SK-N-MC (cell line): ENCODE measurements around the gene PLA2G5.

Experiments
- EZH2 ChIP-seq: fragments of 200-600 bp; sonication (generic); IDR thresholded peaks from one replicate; pipeline ENCODE4 v1.6.1; 2017; ENCODE audit warnings: antibody characterized with exemption
- FOXP2 ChIP-seq: optimal IDR thresholded peaks from 2 replicates; pipeline ENCODE3; 2011; ENCODE audit warnings: mild to moderate bottlenecking, moderate library complexity; ENCODE audit not compliant: insufficient read depth; ENCODE audit errors: extremely low read length, control extremely low read depth
- POLR2AphosphoS5 ChIP-seq: IDR thresholded peaks from 2 replicates; pipeline ENCODE4 v1.6.1; 2012; ENCODE audit warnings: mild to moderate bottlenecking, low read depth, low read length, borderline replicate concordance

GRCh38 chr1:20028125-20028524, 41.9 kb upstream of the PLA2G5 start:
- no peak for TF ChIP-seq EZH2
- TF ChIP-seq FOXP2: no peak
- no peak for TF ChIP-seq POLR2AphosphoS5
